HepG2 (cell line): ENCODE data around the gene SLC2A10. TPM values are rescaled to one million over a fixed set of nuclear protein-coding genes. Genes with fewer than 3 reads are reported as not detected.

Experiments used
- ATF7 ChIP-seq, 2 experiments: fragments of 450-650 bp in 1 of 2; sonication (generic) in 1 of 2; formaldehyde crosslinking in 1 of 2; IDR thresholded peaks; 2 replicates each; pipeline versions ENCODE4 v1.4.0 to v1.6.1; 2016 to 2020; ENCODE audit warnings: antibody characterized with exemption in 1 of 2, mild to moderate bottlenecking in 1 of 2, missing genetic modification reagents in 1 of 2
- CBX2 ChIP-seq, 2 experiments: fragments of 200-600 bp in 1 of 2; sonication (generic); formaldehyde crosslinking in 1 of 2; IDR thresholded peaks; 2 replicates each; pipeline versions ENCODE4 v1.7.0 to v1.8.1; 2018 to 2022; ENCODE audit warnings: low read depth in 2 of 2, low read length in 1 of 2, mild to moderate bottlenecking in 1 of 2, missing genetic modification reagents in 1 of 2
- GATAD1 ChIP-seq: IDR thresholded peaks from 2 replicates; pipeline ENCODE4 v1.6.1; 2016; ENCODE audit warnings: missing genetic modification reagents, missing compliant biosample characterization
- HDAC1 ChIP-seq: sonication (generic); formaldehyde crosslinking; IDR thresholded peaks from 2 replicates; pipeline ENCODE4 v1.5.1; 2020; ENCODE audit warnings: mild to moderate bottlenecking, missing genetic modification reagents
- KLF16 ChIP-seq, 2 experiments: sonication (generic) in 1 of 2; formaldehyde crosslinking in 1 of 2; IDR thresholded peaks; 2 replicates each; pipeline versions ENCODE4 v1.6.1 to v1.8.0; 2016 to 2023; ENCODE audit warnings: missing genetic modification reagents in 2 of 2, missing compliant biosample characterization in 1 of 2
- KLF9 ChIP-seq: IDR thresholded peaks from 2 replicates; pipeline ENCODE4 v1.6.1; 2016; ENCODE audit warnings: low read depth
- MAZ ChIP-seq, 2 experiments: sonication (generic) in 1 of 2; formaldehyde crosslinking in 1 of 2; IDR thresholded peaks; 2 replicates each; pipeline versions ENCODE4 v1.5.0 to v1.6.1; 2012 to 2020; ENCODE audit warnings: low read depth in 2 of 2, mild to moderate bottlenecking in 2 of 2, borderline replicate concordance in 1 of 2, improper control_type of control experiment in 1 of 2, low read length in 1 of 2, missing genetic modification reagents in 1 of 2, moderate library complexity in 1 of 2
- PHF20 ChIP-seq: sonication (generic); formaldehyde crosslinking; IDR thresholded peaks from 2 replicates; pipeline ENCODE4 v1.5.0; 2020; ENCODE audit warnings: mild to moderate bottlenecking, missing genetic modification reagents
- PHF5A ChIP-seq: IDR thresholded peaks from one replicate; pipeline ENCODE4 v1.6.1; 2018; ENCODE audit warnings: low read depth, missing genetic modification reagents; ENCODE audit not compliant: unreplicated experiment
- PHF8 ChIP-seq: sonication (generic); formaldehyde crosslinking; IDR thresholded peaks from 2 replicates; pipeline ENCODE4 v1.5.0; 2020; ENCODE audit warnings: missing genetic modification reagents
- PRPF4 ChIP-seq: fragments of 200-400 bp; formaldehyde crosslinking; IDR thresholded peaks from 2 replicates; pipeline ENCODE4 v1.6.1; 2016; ENCODE audit warnings: low read length, low read depth; ENCODE audit not compliant: poor library complexity, severe bottlenecking
- RAD21 ChIP-seq: fragments of 450-650 bp; formaldehyde crosslinking; IDR thresholded peaks from 2 replicates; pipeline ENCODE4 v1.5.0; 2020; ENCODE audit warnings: mild to moderate bottlenecking
- TSC22D2 ChIP-seq: sonication (generic); formaldehyde crosslinking; IDR thresholded peaks from 2 replicates; pipeline ENCODE4 v1.5.1; 2020; ENCODE audit warnings: missing genetic modification reagents, mild to moderate bottlenecking, borderline replicate concordance
- ZNF230 ChIP-seq: sonication (generic); formaldehyde crosslinking; IDR thresholded peaks from 2 replicates; pipeline ENCODE4 v1.4.0; 2020; ENCODE audit warnings: mild to moderate bottlenecking, missing genetic modification reagents
- ZNF24 ChIP-seq: fragments of 450-650 bp; IDR thresholded peaks from 2 replicates; pipeline ENCODE4 v1.6.1; 2017; ENCODE audit warnings: antibody characterized with exemption, mild to moderate bottlenecking
- ZNF562 ChIP-seq: sonication (generic); formaldehyde crosslinking; IDR thresholded peaks from 2 replicates; pipeline ENCODE4 v1.8.0; 2022; ENCODE audit warnings: missing genetic modification reagents, borderline replicate concordance
- ZNF563 ChIP-seq: sonication (generic); formaldehyde crosslinking; IDR thresholded peaks from 2 replicates; pipeline ENCODE4 v1.8.0; 2022; ENCODE audit warnings: mild to moderate bottlenecking, moderate library complexity, missing genetic modification reagents
- ZSCAN9 ChIP-seq: IDR thresholded peaks from 2 replicates; pipeline ENCODE4 v1.6.1; 2016; ENCODE audit warnings: borderline replicate concordance
- polyA plus RNA-seq, 8 experiments: library from polyadenylated mRNA; depleted of rRNA in 3 of 8; stranded (reverse) in 7 of 8; unstranded in 1 of 8; fragments of >200 nt; fragmentation: Illumina TruSeq in 4 of 8; extraction: Trizol in 4 of 8; gene quantifications; 2 replicates each; pipeline versions ENCODE4 v1.2.1 to v1.2.3, GENCODE V29; 2011 to 2016; ENCODE audit warnings: low read depth in 4 of 8, missing spikeins in 1 of 8, mixed read lengths in 1 of 8; ENCODE audit not compliant: insufficient read depth in 1 of 8
- total RNA-seq, 5 experiments: library from RNA; depleted of rRNA; stranded (reverse); fragments of >200 nt; fragmentation: Illumina TruSeq; extraction: Trizol; gene quantifications; 2 replicates each; pipeline ENCODE4 v1.2.3, GENCODE V29; 2016; ENCODE audit warnings: low read depth in 1 of 5
- TF ChIP-seq, protein P1 (sequence below), 2 experiments: fragments of 450-650 bp in 1 of 2; sonication (generic) in 1 of 2; formaldehyde crosslinking; IDR thresholded peaks; 2 replicates each; pipeline versions ENCODE4 v1.5.0 to v1.8.0; 2020 to 2022; ENCODE audit warnings: mild to moderate bottlenecking in 1 of 2, missing genetic modification reagents in 1 of 2
- TF ChIP-seq, protein P2 (sequence below): sonication (generic); formaldehyde crosslinking; IDR thresholded peaks from 2 replicates; pipeline ENCODE4 v1.8.1; 2023; ENCODE audit warnings: missing genetic modification reagents, inconsistent platforms, borderline replicate concordance
- TF ChIP-seq, protein P3 (sequence below): sonication (generic); formaldehyde crosslinking; IDR thresholded peaks from 2 replicates; pipeline ENCODE4 v1.4.0; 2020; ENCODE audit warnings: missing genetic modification reagents
- TF ChIP-seq, protein P4 (sequence below): sonication (generic); formaldehyde crosslinking; IDR thresholded peaks from 2 replicates; pipeline ENCODE4 v1.9.0; 2021; ENCODE audit warnings: missing genetic modification reagents, mild to moderate bottlenecking, borderline replicate concordance

Gene SLC2A10
- total and polyA plus RNA-seq, 2 of the 13 experiments (the other 11 are each of a cell fraction or from before 2014, with no cell fraction given), result 16.0 to 18.4 TPM

DNA sequence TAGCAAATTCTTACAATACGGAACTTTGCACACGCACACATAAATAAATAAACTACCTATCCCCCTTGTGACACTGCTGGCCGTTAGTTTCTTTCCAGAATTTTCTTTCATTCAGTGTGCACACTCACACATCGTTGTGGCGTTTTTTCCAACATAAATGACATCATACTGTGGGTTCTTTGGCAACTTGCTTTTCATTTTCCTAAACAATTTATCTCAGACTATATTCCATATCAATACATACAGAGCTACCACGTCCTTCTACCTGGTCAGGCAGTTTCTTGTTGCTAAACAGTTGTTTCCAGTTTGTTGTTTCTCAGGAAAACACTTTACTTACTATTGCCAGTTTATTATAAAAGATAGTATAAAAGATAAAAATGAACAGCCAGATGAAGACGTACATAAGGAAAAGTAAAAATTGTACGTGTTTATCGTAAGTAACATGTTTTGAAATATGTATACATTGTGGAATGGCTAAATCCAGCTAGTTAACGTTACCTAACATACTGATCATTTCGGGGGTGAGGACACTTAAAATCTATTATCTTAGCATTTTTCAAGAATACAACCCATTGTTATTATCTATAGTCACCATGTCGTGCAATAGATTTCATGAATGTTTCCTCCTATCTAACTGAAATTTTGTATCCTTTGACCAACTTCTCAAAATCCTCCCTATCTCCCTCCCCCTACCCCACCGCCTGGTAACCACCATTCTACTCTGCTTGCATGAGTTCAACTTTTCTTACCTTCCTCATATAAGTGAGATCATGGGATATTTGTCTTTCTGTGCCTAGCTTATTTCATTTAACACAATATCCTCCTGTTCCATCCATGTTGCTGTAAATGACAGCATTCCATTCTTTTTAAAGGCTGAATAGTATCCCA, 19.0 kb upstream of the SLC2A10 start (continued):
- TF ChIP-seq KLF16 (CRISPR knock-in tag; IDR thresholded peaks at IDR 0.05) (0 out of 4 replicates have a peak, but pooled peaks of 1 of the 2 experiments have one; percentile 37), ATF7 (IDR thresholded peaks at IDR 0.05) (peak; percentile 88), ATF7 (CRISPR knock-in tag; IDR thresholded peaks at IDR 0.05) (no peak), ZNF24 (no peak), HDAC1 (CRISPR knock-in tag) (no peak), ZSCAN9 (CRISPR knock-in tag) (0 out of 2 replicates have a peak, but pooled peaks have one; percentile 42), PHF20 (CRISPR knock-in tag) (no peak), ZNF563 (CRISPR knock-in tag) (no peak), RAD21 (no peak), MAZ (IDR thresholded peaks at IDR 0.05; ENCODE audit: borderline replicate concordance, low read depth, low read length) (no peak), MAZ (CRISPR knock-in tag; IDR thresholded peaks at IDR 0.05; ENCODE audit: low read depth) (no peak), PRPF4 (no peak), TSC22D2 (CRISPR knock-in tag) (no peak), GATAD1 (CRISPR knock-in tag) (0 out of 2 replicates have a peak, but pooled peaks have one; percentile 7), CBX2 (IDR thresholded peaks at IDR 0.05; ENCODE audit: low read depth, low read length) (peak; percentile 60), CBX2 (CRISPR knock-in tag; IDR thresholded peaks at IDR 0.05; ENCODE audit: low read depth) (no peak), ZNF562 (CRISPR knock-in tag) (no peak), PHF5A (CRISPR knock-in tag) (no peak), ZNF230 (CRISPR knock-in tag) (no peak), PHF8 (CRISPR knock-in tag) (no peak), KLF9 (CRISPR knock-in tag) (peak; percentile 45; the same call in 1 of the 2 replicates)
- TF ChIP-seq, protein P1, sequence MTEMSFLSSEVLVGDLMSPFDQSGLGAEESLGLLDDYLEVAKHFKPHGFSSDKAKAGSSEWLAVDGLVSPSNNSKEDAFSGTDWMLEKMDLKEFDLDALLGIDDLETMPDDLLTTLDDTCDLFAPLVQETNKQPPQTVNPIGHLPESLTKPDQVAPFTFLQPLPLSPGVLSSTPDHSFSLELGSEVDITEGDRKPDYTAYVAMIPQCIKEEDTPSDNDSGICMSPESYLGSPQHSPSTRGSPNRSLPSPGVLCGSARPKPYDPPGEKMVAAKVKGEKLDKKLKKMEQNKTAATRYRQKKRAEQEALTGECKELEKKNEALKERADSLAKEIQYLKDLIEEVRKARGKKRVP (CRISPR knock-in tag; IDR thresholded peaks at IDR 0.05), result 0 out of 4 replicates have a peak, but pooled peaks of 1 of the 2 experiments have one; percentile 21
- TF ChIP-seq, protein P2, sequence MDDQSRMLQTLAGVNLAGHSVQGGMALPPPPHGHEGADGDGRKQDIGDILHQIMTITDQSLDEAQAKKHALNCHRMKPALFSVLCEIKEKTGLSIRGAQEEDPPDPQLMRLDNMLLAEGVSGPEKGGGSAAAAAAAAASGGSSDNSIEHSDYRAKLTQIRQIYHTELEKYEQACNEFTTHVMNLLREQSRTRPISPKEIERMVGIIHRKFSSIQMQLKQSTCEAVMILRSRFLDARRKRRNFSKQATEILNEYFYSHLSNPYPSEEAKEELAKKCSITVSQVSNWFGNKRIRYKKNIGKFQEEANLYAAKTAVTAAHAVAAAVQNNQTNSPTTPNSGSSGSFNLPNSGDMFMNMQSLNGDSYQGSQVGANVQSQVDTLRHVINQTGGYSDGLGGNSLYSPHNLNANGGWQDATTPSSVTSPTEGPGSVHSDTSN (CRISPR knock-in tag), result no peak
- TF ChIP-seq, protein P3, sequence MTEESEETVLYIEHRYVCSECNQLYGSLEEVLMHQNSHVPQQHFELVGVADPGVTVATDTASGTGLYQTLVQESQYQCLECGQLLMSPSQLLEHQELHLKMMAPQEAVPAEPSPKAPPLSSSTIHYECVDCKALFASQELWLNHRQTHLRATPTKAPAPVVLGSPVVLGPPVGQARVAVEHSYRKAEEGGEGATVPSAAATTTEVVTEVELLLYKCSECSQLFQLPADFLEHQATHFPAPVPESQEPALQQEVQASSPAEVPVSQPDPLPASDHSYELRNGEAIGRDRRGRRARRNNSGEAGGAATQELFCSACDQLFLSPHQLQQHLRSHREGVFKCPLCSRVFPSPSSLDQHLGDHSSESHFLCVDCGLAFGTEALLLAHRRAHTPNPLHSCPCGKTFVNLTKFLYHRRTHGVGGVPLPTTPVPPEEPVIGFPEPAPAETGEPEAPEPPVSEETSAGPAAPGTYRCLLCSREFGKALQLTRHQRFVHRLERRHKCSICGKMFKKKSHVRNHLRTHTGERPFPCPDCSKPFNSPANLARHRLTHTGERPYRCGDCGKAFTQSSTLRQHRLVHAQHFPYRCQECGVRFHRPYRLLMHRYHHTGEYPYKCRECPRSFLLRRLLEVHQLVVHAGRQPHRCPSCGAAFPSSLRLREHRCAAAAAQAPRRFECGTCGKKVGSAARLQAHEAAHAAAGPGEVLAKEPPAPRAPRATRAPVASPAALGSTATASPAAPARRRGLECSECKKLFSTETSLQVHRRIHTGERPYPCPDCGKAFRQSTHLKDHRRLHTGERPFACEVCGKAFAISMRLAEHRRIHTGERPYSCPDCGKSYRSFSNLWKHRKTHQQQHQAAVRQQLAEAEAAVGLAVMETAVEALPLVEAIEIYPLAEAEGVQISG (CRISPR knock-in tag), result no peak
- TF ChIP-seq, protein P4, sequence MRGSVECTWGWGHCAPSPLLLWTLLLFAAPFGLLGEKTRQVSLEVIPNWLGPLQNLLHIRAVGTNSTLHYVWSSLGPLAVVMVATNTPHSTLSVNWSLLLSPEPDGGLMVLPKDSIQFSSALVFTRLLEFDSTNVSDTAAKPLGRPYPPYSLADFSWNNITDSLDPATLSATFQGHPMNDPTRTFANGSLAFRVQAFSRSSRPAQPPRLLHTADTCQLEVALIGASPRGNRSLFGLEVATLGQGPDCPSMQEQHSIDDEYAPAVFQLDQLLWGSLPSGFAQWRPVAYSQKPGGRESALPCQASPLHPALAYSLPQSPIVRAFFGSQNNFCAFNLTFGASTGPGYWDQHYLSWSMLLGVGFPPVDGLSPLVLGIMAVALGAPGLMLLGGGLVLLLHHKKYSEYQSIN (CRISPR knock-in tag), result no peak
